Thyroid gland (tissue), 4 donors: ENCODE measurements around the gene KCNIP4.

ENCODE experiments used
- POLR2A ChIP-seq, 2 donors: fragments of 450-650 bp; IDR thresholded peaks; one replicate each; pipeline ENCODE4 v1.6.1; 2017; ENCODE audit warnings: antibody characterized with exemption in 2 of 2, mild to moderate bottlenecking in 2 of 2, moderate library complexity in 1 of 2
- TF ChIP-seq, protein P1 (sequence below), 6 experiments: fragments of 200-600 bp in 3 of 6; fragments of 450-650 bp in 3 of 6; sonication (generic) in 3 of 6; IDR thresholded peaks; one replicate each; pipeline ENCODE4 v1.5.1; 2016 to 2019; ENCODE audit warnings: antibody characterized with exemption in 6 of 6, mild to moderate bottlenecking in 2 of 6, inconsistent platforms in 1 of 6, moderate library complexity in 1 of 6

DNA sequence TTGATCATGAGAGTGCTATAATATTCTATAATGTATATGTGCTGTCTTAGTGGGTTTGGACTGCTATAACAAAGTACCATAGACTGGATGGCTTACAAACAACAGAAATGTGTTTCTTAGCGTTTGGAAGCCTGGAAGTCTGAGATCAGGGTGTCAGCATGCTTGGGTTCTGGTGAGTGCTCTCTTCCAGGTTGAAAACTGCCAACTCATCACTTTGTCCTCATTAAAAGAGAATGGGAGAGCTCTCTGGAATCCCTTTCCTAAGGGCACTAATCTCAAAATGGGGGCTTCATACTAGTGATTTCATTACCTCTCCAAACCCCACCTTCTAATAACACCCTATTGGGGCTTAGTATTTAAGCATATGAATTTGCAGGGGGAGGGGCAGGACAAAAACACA lies 33.5 kb upstream of the KCNIP4 start:
- TF ChIP-seq, protein P1, sequence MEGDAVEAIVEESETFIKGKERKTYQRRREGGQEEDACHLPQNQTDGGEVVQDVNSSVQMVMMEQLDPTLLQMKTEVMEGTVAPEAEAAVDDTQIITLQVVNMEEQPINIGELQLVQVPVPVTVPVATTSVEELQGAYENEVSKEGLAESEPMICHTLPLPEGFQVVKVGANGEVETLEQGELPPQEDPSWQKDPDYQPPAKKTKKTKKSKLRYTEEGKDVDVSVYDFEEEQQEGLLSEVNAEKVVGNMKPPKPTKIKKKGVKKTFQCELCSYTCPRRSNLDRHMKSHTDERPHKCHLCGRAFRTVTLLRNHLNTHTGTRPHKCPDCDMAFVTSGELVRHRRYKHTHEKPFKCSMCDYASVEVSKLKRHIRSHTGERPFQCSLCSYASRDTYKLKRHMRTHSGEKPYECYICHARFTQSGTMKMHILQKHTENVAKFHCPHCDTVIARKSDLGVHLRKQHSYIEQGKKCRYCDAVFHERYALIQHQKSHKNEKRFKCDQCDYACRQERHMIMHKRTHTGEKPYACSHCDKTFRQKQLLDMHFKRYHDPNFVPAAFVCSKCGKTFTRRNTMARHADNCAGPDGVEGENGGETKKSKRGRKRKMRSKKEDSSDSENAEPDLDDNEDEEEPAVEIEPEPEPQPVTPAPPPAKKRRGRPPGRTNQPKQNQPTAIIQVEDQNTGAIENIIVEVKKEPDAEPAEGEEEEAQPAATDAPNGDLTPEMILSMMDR (IDR thresholded peaks at IDR 0.05), result no peak
- TF ChIP-seq POLR2A (IDR thresholded peaks at IDR 0.05), result no peak
